GM23338 (cell line): ENCODE data around the gene ZFHX3. TPM values are rescaled to one million over a fixed set of nuclear protein-coding genes. Genes with fewer than 3 reads are reported as not detected.

Source experiments
- ATAC-seq: fragments of 200-7000 bp; cut with Tn5 transposase; 3 replicates; pipeline ENCODE4 v1.9.1; 2020
- DNase-seq: peaks from one replicate; pipeline ENCODE4 v3.0.0-alpha.2; 2015; ENCODE audit warnings: low spot score
- H2AFZ ChIP-seq: fragments of 200-600 bp; sonication (generic); 2 replicates; pipeline ENCODE4 v1.8.0; 2016; ENCODE audit warnings: antibody characterized with exemption, mild to moderate bottlenecking, moderate library complexity
- H3F3A ChIP-seq: fragments of 200-600 bp; sonication (generic); replicated peaks from 2 replicates; pipeline ENCODE4 v1.8.0; 2017; ENCODE audit warnings: antibody characterized with exemption, mixed run types, low read depth
- H3K27ac ChIP-seq: fragments of 200-600 bp; sonication (generic); 2 replicates; pipeline ENCODE4 v1.6.1; 2016; ENCODE audit warnings: low read depth
- H3K27me3 ChIP-seq: fragments of 200-600 bp; sonication (generic); 2 replicates; pipeline ENCODE4 v1.8.0; 2016; ENCODE audit warnings: mild to moderate bottlenecking, mixed run types, moderate library complexity; ENCODE audit not compliant: insufficient read depth
- H3K36me3 ChIP-seq: fragments of 200-600 bp; sonication (generic); 2 replicates; pipeline ENCODE4 v1.8.0; 2016; ENCODE audit warnings: mild to moderate bottlenecking; ENCODE audit not compliant: insufficient read depth
- H3K4me1 ChIP-seq: fragments of 200-600 bp; sonication (generic); 2 replicates; pipeline ENCODE4 v1.8.0; 2016; ENCODE audit warnings: mild to moderate bottlenecking, moderate library complexity; ENCODE audit not compliant: insufficient read depth
- H3K4me2 ChIP-seq: fragments of 200-600 bp; sonication (generic); 2 replicates; pipeline ENCODE4 v1.7.1; 2017; ENCODE audit warnings: mixed run types
- H3K4me3 ChIP-seq: fragments of 200-600 bp; sonication (generic); 2 replicates; pipeline ENCODE4 v1.6.1; 2016; ENCODE audit warnings: mixed run types
- H3K79me2 ChIP-seq: fragments of 200-600 bp; sonication (generic); replicated peaks from 2 replicates; pipeline ENCODE4 v1.8.0; 2017; ENCODE audit warnings: mild to moderate bottlenecking; ENCODE audit not compliant: insufficient read depth
- H3K9me2 ChIP-seq: fragments of 200-600 bp; sonication (generic); 2 replicates; pipeline ENCODE4 v1.8.0; 2017; ENCODE audit not compliant: insufficient read depth
- H4K20me1 ChIP-seq: fragments of 200-600 bp; sonication (generic); replicated peaks from 2 replicates; pipeline ENCODE4 v1.8.0; 2017; ENCODE audit warnings: mild to moderate bottlenecking; ENCODE audit not compliant: insufficient read depth
- H3K27ac Mint-ChIP-seq: 2 replicates; pipeline ENCODE4 v1.8.0; 2020; ENCODE audit warnings: inconsistent platforms, mild to moderate bottlenecking, moderate library complexity, mixed read lengths
- H3K27me3 Mint-ChIP-seq: 3 replicates; pipeline ENCODE4 v1.8.0; 2022; ENCODE audit warnings: low read depth, mild to moderate bottlenecking, moderate library complexity, mixed read lengths, inconsistent platforms; ENCODE audit not compliant: insufficient read depth, poor library complexity
- H3K36me3 Mint-ChIP-seq: 3 replicates; pipeline ENCODE4 v1.8.0; 2021; ENCODE audit warnings: low read depth, mild to moderate bottlenecking, inconsistent platforms, moderate library complexity, mixed read lengths
- H3K4me1 Mint-ChIP-seq: 3 replicates; pipeline ENCODE4 v1.8.0; 2020; ENCODE audit warnings: mild to moderate bottlenecking, inconsistent platforms, mixed read lengths
- H3K4me3 Mint-ChIP-seq: 3 replicates; pipeline ENCODE4 v1.8.0; 2021; ENCODE audit warnings: moderate library complexity, mild to moderate bottlenecking, inconsistent platforms, mixed read lengths
- H3K9me3 Mint-ChIP-seq: 3 replicates; pipeline ENCODE4 v1.8.0; 2020; ENCODE audit warnings: moderate library complexity, mild to moderate bottlenecking, inconsistent platforms, mixed read lengths
- CREB1 ChIP-seq: fragments of 250-450 bp; sonication (Bioruptor Pico); IDR thresholded peaks from 2 replicates; pipeline ENCODE4 v1.5.0; 2020; ENCODE audit warnings: low read depth, mild to moderate bottlenecking, moderate library complexity
- CTCF ChIP-seq, 2 experiments: fragments of 200-600 bp in 1 of 2; sonication (generic) in 1 of 2; conservative IDR thresholded peaks; 2 replicates each; pipeline versions ENCODE4 v1.5.1 to v1.6.1; 2016 to 2017; ENCODE audit warnings: antibody characterized with exemption in 2 of 2, low read depth in 2 of 2, mild to moderate bottlenecking in 2 of 2, moderate library complexity in 1 of 2
- ETS1 ChIP-seq: IDR thresholded peaks from 2 replicates; pipeline ENCODE4 v1.6.1; 2016; ENCODE audit warnings: antibody characterized with exemption
- EZH2 ChIP-seq: fragments of 200-600 bp; sonication (generic); IDR thresholded peaks from one replicate; pipeline ENCODE4 v1.8.0; 2017; ENCODE audit warnings: antibody characterized with exemption, mild to moderate bottlenecking, low read depth; ENCODE audit not compliant: unreplicated experiment
- EZH2phosphoT487 ChIP-seq: fragments of 200-600 bp; sonication (generic); IDR thresholded peaks from one replicate; pipeline ENCODE4 v1.8.1; 2018; ENCODE audit warnings: antibody characterized with exemption; ENCODE audit not compliant: unreplicated experiment
- polyA plus RNA-seq: library from polyadenylated mRNA; unstranded; fragments of >200 nt; fragmentation: Nextera tagmentation; extraction: Ambion mirVana; gene quantifications from 2 replicates; pipeline ENCODE4 v1.2.1, GENCODE V29; 2016
- total RNA-seq: library from RNA; depleted of rRNA; stranded (reverse); fragments of >200 nt; shearing (Covaris generic); gene quantifications from 2 replicates; pipeline ENCODE4 v1.2.3, GENCODE V29; 2014

Gene ZFHX3
- total and polyA plus RNA-seq, 2 experiments from 2014 or later, result 1.0 to 1.5 TPM

- Mint-ChIP-seq H3K27me3 (no peaks in the 10 kb centered on the region), H3K36me3 (no peaks in the 10 kb centered on the region), H3K4me1 (peaks cover 26% of the 10 kb centered on the region), H3K4me3 (no peak overlapping the region), H3K9me3 (no peaks in the 10 kb centered on the region), H3K27ac (no peak overlapping the region; the same call in none of the 2 replicates)
- Histone ChIP-seq H3K4me3 (no peak overlapping the region), H3K27ac (no peak overlapping the region), H3F3A (no peaks in the 10 kb centered on the region), H3K36me3 (no peaks in the 10 kb centered on the region), H2AFZ (no peak overlapping the region), H3K27me3 (no peaks in the 10 kb centered on the region), H4K20me1 (no peaks in the 10 kb centered on the region; the same call in 1 of the 2 replicates), H3K9me2 (no peaks in the 10 kb centered on the region), H3K79me2 (no peaks in the 10 kb centered on the region), H3K4me2 (no peak overlapping the region), H3K4me1 (peaks cover 18% of the 10 kb centered on the region)
- peak; percentile 84 for ATAC-seq
- no peak for TF ChIP-seq EZH2
- TF ChIP-seq EZH2phosphoT487, result no peak
- no peak for TF ChIP-seq CTCF (conservative IDR thresholded peaks at IDR 0.05; ENCODE audit: low read depth in 2 of 2)
- no peak for TF ChIP-seq CREB1 (CRISPR knock-in tag)
- DNase-seq, result peak; percentile 58
Observed at GRCh38 chr16:72837846-72838585, 209.9 kb downstream of the ZFHX3 start.

- no peaks in the 10 kb centered on the region; the same call in 1 of the 2 replicates for H4K20me1 ChIP-seq
- no peak overlapping the region for H3K4me2 ChIP-seq
- H3K9me2 ChIP-seq, result no peaks in the 10 kb centered on the region
- no peak overlapping the region for H3K4me3 ChIP-seq
- H3K36me3 ChIP-seq, result no peaks in the 10 kb centered on the region
- Mint-ChIP-seq H3K4me1 (peaks cover 26% of the 10 kb centered on the region), H3K36me3 (no peaks in the 10 kb centered on the region), H3K27ac (no peak overlapping the region), H3K27me3 (peaks cover 3% of the 10 kb centered on the region), H3K9me3 (no peaks in the 10 kb centered on the region), H3K4me3 (no peak overlapping the region)
- TF ChIP-seq ETS1, result no peak
- TF ChIP-seq CTCF (conservative IDR thresholded peaks at IDR 0.05; ENCODE audit: low read depth in 2 of 2), result peak; percentile 52 to 64
- peaks cover 18% of the 10 kb centered on the region for H3K4me1 ChIP-seq
- H3K79me2 ChIP-seq, result no peaks in the 10 kb centered on the region
- peak; percentile 62 for DNase-seq
- H3F3A ChIP-seq, result no peaks in the 10 kb centered on the region
- H3K27me3 ChIP-seq, result no peaks in the 10 kb centered on the region
- peak; percentile 35 for ATAC-seq
- no peak overlapping the region for H2AFZ ChIP-seq
- no peak overlapping the region for H3K27ac ChIP-seq
Observed at GRCh38 chr16:72836985-72837384, 210.9 kb downstream of the ZFHX3 start.
